ENCODE data around the gene MTOR.
"Not testable (repeated sequence)": the region's sequence is repeated elsewhere in the genome, so short reads cannot be mapped to it uniquely, and the experiment has no call there.

Gene MTOR

GRCh38 chr1:11262171-11263049, at the start of gene MTOR:
TSS of gene MTOR (minus strand) at chr1:11262551. CDS start at chr1:11259409, 3,142 bp downstream.
- H3K4me3 ChIP-seq (ENCODE audit: low read depth in 1 of 2, low read length in 2 of 2): peak within 1 kb of the TSS; percentile 95 to 99
- H3K9me3 ChIP-seq (ENCODE audit: control insufficient read depth in 1 of 2, low read length in 2 of 2): no peaks in the 10 kb centered on the region
- H3K4me1 ChIP-seq (ENCODE audit: control insufficient read depth in 1 of 2, insufficient read depth in 2 of 2, low read length in 2 of 2): peaks cover 4 to 20% of the 10 kb centered on the region in 2 donors
- H3K27ac ChIP-seq (ENCODE audit: low read length): peak within 1 kb of the TSS; percentile 79
- H3K36me3 ChIP-seq (ENCODE audit: control insufficient read depth in 1 of 2, insufficient read depth in 2 of 2, low read length in 2 of 2): peaks cover 17 to 23% of the 10 kb centered on the region in 2 donors
- H3K27me3 ChIP-seq (ENCODE audit: low read depth, low read length): no peaks in the 10 kb centered on the region

GRCh38 chr1:11309385-11309784, 47.0 kb upstream of the MTOR start:
- Histone ChIP-seq H3K27me3 (ENCODE audit: low read depth, low read length) (no peaks in the 10 kb centered on the region), H3K36me3 (ENCODE audit: control insufficient read depth in 1 of 2, insufficient read depth in 2 of 2, low read length in 2 of 2) (no peaks in the 10 kb centered on the region), H3K27ac (ENCODE audit: low read length) (no peak overlapping the region)

DNA sequence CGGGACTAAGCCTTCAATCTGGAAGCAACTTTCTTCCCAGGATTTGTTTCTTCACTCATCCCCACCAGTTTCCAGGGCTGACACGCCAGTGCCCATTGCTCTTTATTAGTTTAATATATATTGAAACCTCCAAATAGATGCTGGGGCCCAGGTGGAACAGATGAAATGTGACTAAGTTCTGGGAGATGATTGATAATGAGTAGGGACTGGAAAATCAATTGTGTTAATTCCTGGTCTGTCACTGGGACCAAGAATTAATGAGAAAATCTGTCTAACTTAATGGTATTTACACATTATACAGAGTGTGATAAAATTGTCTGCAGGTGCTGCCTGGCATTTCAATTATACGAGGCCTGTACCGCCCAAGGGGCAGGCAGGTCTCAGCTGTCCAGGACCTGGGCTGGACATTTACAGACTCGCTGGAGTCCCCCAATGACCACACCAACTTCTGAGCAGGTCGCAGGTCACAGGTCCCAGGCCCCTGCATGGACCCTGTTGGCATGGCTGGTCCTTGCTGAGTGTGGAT, 46.4 kb upstream of the MTOR start:
- H3K36me3 ChIP-seq (ENCODE audit: control insufficient read depth in 1 of 2, insufficient read depth in 2 of 2, low read length in 2 of 2): no peaks in the 10 kb centered on the region
- H3K9me3 ChIP-seq (ENCODE audit: control insufficient read depth in 1 of 2, low read length in 2 of 2): no peaks in the 10 kb centered on the region
- no peak overlapping the region for H3K27ac ChIP-seq (ENCODE audit: low read length)
- no peaks in the 10 kb centered on the region for H3K4me1 ChIP-seq (ENCODE audit: control insufficient read depth in 1 of 2, insufficient read depth in 2 of 2, low read length in 2 of 2)
- no peak overlapping the region for H3K4me3 ChIP-seq (ENCODE audit: low read depth in 1 of 2, low read length in 2 of 2)
- H3K27me3 ChIP-seq (ENCODE audit: low read depth, low read length): no peaks in the 10 kb centered on the region

More at GRCh38 chr1:11309385-11309784, 47.0 kb upstream of the MTOR start:
- Histone ChIP-seq H3K9me3 (ENCODE audit: control insufficient read depth in 1 of 2, low read length in 2 of 2) (no peaks in the 10 kb centered on the region), H3K4me3 (ENCODE audit: low read depth in 1 of 2, low read length in 2 of 2) (no peak overlapping the region), H3K4me1 (ENCODE audit: control insufficient read depth in 1 of 2, insufficient read depth in 2 of 2, low read length in 2 of 2) (no peaks in the 10 kb centered on the region)

- Histone ChIP-seq H3K36me3 (ENCODE audit: control insufficient read depth in 1 of 2, insufficient read depth in 2 of 2, low read length in 2 of 2) (no peaks in the 10 kb centered on the region), H3K4me3 (ENCODE audit: low read depth in 1 of 2, low read length in 2 of 2) (no peak overlapping the region), H3K27me3 (ENCODE audit: low read depth, low read length) (no peaks in the 10 kb centered on the region), H3K27ac (ENCODE audit: low read length) (no peak overlapping the region), H3K9me3 (ENCODE audit: control insufficient read depth in 1 of 2, low read length in 2 of 2) (no peaks in the 10 kb centered on the region), H3K4me1 (ENCODE audit: control insufficient read depth in 1 of 2, insufficient read depth in 2 of 2, low read length in 2 of 2) (no peaks in the 10 kb centered on the region)
These were observed 45.5 kb upstream of the MTOR start for GRCh38 chr1:11307852-11308251.

DNA sequence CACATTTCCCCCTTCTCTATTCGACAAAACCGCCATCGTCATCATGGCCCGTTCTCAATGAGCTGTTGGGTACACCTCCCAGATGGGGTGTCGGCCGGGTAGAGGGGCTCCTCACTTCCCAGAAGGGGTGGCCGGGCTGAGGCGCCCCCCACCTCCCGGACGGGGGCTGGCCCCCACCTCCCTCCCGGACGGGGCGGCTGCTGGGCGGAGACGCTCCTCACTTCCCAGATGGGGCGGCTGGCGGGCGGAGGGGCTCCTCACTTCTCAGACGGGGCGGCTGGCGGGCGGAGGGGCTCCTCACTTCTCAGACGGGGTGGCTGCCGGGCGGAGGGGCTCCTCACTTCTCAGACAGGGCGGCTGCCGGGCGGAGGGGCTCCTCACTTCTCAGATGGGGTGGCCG, 43.2 kb upstream of the MTOR start:
- not testable (repeated sequence) for H3K27ac ChIP-seq (ENCODE audit: low read length); H3K36me3 ChIP-seq (ENCODE audit: control insufficient read depth in 1 of 2, insufficient read depth in 2 of 2, low read length in 2 of 2); H3K27me3 ChIP-seq (ENCODE audit: low read depth, low read length); H3K4me1 ChIP-seq (ENCODE audit: control insufficient read depth in 1 of 2, insufficient read depth in 2 of 2, low read length in 2 of 2); H3K4me3 ChIP-seq (ENCODE audit: low read depth in 1 of 2, low read length in 2 of 2); H3K9me3 ChIP-seq (ENCODE audit: control insufficient read depth in 1 of 2, low read length in 2 of 2)

- Histone ChIP-seq H3K27me3 (ENCODE audit: low read depth, low read length) (no peaks in the 10 kb centered on the region), H3K4me3 (ENCODE audit: low read depth in 1 of 2, low read length in 2 of 2) (no peak overlapping the region), H3K9me3 (ENCODE audit: control insufficient read depth in 1 of 2, low read length in 2 of 2) (no peaks in the 10 kb centered on the region), H3K27ac (ENCODE audit: low read length) (no peak overlapping the region), H3K4me1 (ENCODE audit: control insufficient read depth in 1 of 2, insufficient read depth in 2 of 2, low read length in 2 of 2) (no peaks in the 10 kb centered on the region), H3K36me3 (ENCODE audit: control insufficient read depth in 1 of 2, insufficient read depth in 2 of 2, low read length in 2 of 2) (no peaks in the 10 kb centered on the region)
These were observed 40.0 kb upstream of the MTOR start for GRCh38 chr1:11302366-11302765.

DNA sequence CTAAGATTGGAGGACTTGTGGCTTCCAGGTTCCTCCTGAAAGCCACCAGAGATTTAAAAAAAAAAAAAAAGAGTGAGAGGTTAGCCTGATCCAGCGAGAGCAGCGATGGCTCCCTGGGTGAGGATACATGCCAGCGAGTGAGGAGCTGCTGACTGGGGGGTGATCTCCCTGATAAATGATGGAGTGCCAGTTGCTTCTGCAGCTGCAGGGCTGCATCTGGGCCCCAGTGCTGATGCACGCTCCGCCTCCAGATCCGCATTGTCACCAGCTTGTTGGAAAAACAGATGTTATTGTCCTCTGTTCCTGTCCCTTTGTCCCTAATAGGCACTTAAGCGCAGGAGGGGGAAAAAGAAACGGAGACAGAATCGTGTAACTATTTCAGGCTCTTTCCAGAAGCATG, 39.2 kb upstream of the MTOR start:
- Histone ChIP-seq H3K27ac (ENCODE audit: low read length) (no peak overlapping the region), H3K9me3 (ENCODE audit: control insufficient read depth in 1 of 2, low read length in 2 of 2) (no peaks in the 10 kb centered on the region), H3K4me3 (ENCODE audit: low read depth in 1 of 2, low read length in 2 of 2) (no peak overlapping the region)

GRCh38 chr1:11299225-11299574, 36.8 kb upstream of the MTOR start:
- no peaks in the 10 kb centered on the region for H3K4me1 ChIP-seq (ENCODE audit: control insufficient read depth in 1 of 2, insufficient read depth in 2 of 2, low read length in 2 of 2)
- H3K9me3 ChIP-seq (ENCODE audit: control insufficient read depth in 1 of 2, low read length in 2 of 2): no peaks in the 10 kb centered on the region
- H3K36me3 ChIP-seq (ENCODE audit: control insufficient read depth in 1 of 2, insufficient read depth in 2 of 2, low read length in 2 of 2): peaks cover 12 to 17% of the 10 kb centered on the region in 2 donors
- H3K4me3 ChIP-seq (ENCODE audit: low read depth in 1 of 2, low read length in 2 of 2): no peak overlapping the region
- no peaks in the 10 kb centered on the region for H3K27me3 ChIP-seq (ENCODE audit: low read depth, low read length)
- no peak overlapping the region for H3K27ac ChIP-seq (ENCODE audit: low read length)

More for the DNA sequence above, 39.2 kb upstream of the MTOR start:
- H3K36me3 ChIP-seq (ENCODE audit: control insufficient read depth in 1 of 2, insufficient read depth in 2 of 2, low read length in 2 of 2): no peaks in the 10 kb centered on the region
- no peaks in the 10 kb centered on the region for H3K27me3 ChIP-seq (ENCODE audit: low read depth, low read length)
- no peaks in the 10 kb centered on the region for H3K4me1 ChIP-seq (ENCODE audit: control insufficient read depth in 1 of 2, insufficient read depth in 2 of 2, low read length in 2 of 2)

GRCh38 chr1:11298390-11299224, 36.3 kb upstream of the MTOR start:
- Histone ChIP-seq H3K9me3 (ENCODE audit: control insufficient read depth in 1 of 2, low read length in 2 of 2) (no peaks in the 10 kb centered on the region), H3K36me3 (ENCODE audit: control insufficient read depth in 1 of 2, insufficient read depth in 2 of 2, low read length in 2 of 2) (peaks cover 12 to 20% of the 10 kb centered on the region in 2 donors), H3K27ac (ENCODE audit: low read length) (no peak overlapping the region), H3K4me1 (ENCODE audit: control insufficient read depth in 1 of 2, insufficient read depth in 2 of 2, low read length in 2 of 2) (no peaks in the 10 kb centered on the region), H3K27me3 (ENCODE audit: low read depth, low read length) (no peaks in the 10 kb centered on the region), H3K4me3 (ENCODE audit: low read depth in 1 of 2, low read length in 2 of 2) (no peak overlapping the region)

DNA sequence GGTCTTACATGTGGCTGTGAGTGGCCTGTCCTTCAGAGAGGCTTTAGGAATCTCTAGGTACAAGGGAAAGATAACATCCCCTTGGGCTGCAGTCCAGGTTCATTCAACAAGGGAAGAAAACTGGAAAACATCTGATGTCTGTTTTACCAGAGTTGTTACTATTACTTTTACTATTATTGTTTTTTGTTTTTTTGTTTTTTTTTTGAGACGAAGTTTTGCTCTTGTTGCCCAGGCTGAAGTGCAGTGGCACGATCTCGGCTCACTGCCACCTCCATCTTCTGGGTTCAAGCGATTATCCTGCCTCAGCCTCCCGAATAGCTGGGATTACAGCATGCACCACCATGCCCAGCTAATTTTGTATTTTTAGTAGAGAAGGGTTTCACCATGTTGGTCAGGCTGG, 35.4 kb upstream of the MTOR start:
- H3K36me3 ChIP-seq (ENCODE audit: control insufficient read depth in 1 of 2, insufficient read depth in 2 of 2, low read length in 2 of 2): peaks cover 12 to 20% of the 10 kb centered on the region in 2 donors
- H3K27ac ChIP-seq (ENCODE audit: low read length); H3K27me3 ChIP-seq (ENCODE audit: low read depth, low read length); H3K4me1 ChIP-seq (ENCODE audit: control insufficient read depth in 1 of 2, insufficient read depth in 2 of 2, low read length in 2 of 2); H3K9me3 ChIP-seq (ENCODE audit: control insufficient read depth in 1 of 2, low read length in 2 of 2); H3K4me3 ChIP-seq (ENCODE audit: low read depth in 1 of 2, low read length in 2 of 2): not testable (repeated sequence)

GRCh38 chr1:11295905-11296304, 33.6 kb upstream of the MTOR start:
- no peak overlapping the region for H3K4me3 ChIP-seq (ENCODE audit: low read depth in 1 of 2, low read length in 2 of 2)
- no peak overlapping the region for H3K27ac ChIP-seq (ENCODE audit: low read length)
- H3K9me3 ChIP-seq (ENCODE audit: control insufficient read depth in 1 of 2, low read length in 2 of 2): no peaks in the 10 kb centered on the region
- no peaks in the 10 kb centered on the region for H3K4me1 ChIP-seq (ENCODE audit: control insufficient read depth in 1 of 2, insufficient read depth in 2 of 2, low read length in 2 of 2)
- H3K36me3 ChIP-seq (ENCODE audit: control insufficient read depth in 1 of 2, insufficient read depth in 2 of 2, low read length in 2 of 2): peaks cover 12 to 24% of the 10 kb centered on the region in 2 donors
- H3K27me3 ChIP-seq (ENCODE audit: low read depth, low read length): no peaks in the 10 kb centered on the region
